GM18873 (cell line): ENCODE results near the gene SUSD1.

Experiments
- ATAC-seq: cut with Tn5 transposase; IDR thresholded peaks from one replicate; pipeline ENCODE4 v1.9.1; 2021; ENCODE audit warnings: mild to moderate bottlenecking, moderate library complexity, moderate number of reproducible peaks; ENCODE audit not compliant: unreplicated experiment, low FRiP score

SUSD1 gene

DNA sequence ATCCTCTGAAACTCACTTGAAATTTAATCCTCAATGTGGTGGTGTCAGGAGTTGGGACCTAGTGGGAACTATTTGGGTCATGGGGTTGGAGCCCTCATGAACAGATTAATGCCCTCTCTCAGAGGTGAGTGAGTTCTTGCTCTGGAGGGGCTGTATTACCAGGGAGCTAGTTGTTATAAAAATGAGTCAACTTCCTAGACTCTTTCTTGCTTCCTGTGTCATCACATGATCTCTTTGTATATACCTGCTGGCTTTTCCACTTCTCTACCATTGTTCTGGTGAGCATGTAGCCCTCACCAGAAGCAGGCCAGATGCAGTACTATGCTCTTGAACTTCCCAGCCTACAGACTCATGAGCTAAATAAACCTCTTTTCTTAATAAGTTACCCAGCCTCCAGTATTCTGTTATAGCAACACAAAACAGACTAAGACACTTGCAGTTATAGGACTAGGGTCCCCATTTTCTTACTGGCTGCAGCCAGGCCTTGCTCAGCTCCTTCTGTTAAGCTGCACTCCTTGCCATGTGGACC, 127.5 kb downstream of the SUSD1 start:
- no peak for ATAC-seq

DNA sequence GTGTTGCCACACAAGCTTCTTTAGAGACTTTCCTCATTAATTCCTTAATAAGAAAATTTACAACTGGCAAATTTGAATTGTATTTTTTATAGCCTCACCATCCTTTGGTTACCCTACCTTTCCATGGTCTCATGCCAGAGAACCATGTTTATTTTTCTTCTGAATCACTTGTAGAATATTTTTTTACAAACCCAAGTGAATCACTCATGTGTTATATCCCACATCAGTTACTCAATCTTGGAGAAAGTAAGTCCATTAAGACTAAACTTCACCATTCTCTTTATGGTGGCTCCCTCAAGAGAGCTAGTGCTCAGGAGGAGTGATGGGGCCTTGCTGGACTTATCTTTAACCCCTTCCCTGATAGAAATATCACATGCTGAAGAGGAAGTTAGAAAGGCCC, 128.9 kb downstream of the SUSD1 start:
- ATAC-seq, result no peak

DNA sequence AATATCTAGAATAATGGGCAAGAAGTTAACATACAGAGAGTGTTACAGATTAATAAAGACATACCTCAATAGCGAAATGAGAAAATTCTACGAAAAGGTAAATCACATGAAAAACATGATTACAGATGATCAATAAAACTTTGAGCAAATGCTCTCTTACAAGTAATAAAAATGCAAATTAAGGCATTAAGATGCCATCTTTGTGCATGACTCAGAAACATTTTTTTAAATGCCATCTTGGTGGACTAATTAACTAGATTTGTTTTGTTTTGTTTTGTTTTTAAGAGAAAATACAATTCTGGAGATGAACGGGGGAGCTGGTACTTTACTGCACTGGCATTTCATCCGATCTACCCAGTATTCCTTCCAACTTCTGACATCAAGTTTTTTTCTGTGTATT, 130.2 kb downstream of the SUSD1 start:
- ATAC-seq, result no peak

DNA sequence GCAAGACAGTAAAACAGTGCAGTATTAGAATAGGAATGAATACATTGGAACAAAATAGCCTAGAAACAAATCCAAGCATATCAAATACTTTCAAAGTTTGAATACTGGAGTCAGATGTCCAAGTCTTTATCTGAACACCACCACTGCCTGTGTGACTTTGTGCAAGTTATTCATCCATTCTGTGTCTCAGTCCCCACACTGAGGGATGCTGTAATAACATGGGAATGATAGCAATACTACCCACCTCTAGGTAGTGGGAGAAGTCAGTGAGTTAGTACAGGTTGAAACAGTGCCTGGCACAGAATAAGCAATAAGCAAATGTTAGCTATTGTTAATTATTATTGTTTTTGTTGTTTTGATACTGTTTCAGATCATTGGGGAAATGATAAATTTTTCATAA, 130.9 kb downstream of the SUSD1 start:
- no peak for ATAC-seq

DNA sequence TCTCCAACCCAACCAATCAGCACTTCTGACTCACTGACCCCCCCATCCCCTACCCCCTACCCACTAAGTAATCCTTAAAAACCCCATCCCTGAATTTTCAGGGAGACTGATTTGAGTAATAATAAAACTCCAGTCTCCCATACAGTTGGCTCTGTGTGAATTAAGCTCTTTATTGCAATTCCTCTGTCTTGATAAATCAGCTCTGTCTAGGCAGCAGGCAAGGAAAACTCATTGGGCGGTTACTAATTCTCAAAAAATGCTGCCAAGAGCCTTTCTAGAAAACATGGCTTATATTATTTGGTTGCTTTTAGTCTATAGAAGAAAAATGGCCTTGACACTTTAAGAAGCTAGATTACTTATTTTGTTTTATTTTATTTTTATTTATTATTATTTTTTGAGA, 131.7 kb downstream of the SUSD1 start:
- no peak for ATAC-seq

DNA sequence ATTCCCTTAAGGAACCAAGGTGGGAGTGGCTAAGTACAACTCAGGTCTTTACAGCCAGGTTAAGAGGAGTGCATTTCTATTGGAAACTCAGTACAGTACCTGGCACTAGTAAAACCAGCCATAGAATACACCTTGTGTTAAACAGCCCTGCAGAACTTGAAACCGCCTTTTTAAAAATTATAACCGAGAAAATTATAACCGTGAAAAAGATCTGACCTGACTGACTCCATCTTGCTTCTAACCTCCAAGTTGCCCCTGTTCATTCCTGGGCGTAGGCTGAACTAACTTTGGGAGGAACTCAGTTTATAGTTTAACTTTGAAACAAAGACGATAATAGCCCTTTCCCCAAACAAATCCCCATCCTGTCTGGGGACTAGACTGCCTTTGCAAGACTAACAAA, 132.3 kb downstream of the SUSD1 start:
- ATAC-seq, result no peak

DNA sequence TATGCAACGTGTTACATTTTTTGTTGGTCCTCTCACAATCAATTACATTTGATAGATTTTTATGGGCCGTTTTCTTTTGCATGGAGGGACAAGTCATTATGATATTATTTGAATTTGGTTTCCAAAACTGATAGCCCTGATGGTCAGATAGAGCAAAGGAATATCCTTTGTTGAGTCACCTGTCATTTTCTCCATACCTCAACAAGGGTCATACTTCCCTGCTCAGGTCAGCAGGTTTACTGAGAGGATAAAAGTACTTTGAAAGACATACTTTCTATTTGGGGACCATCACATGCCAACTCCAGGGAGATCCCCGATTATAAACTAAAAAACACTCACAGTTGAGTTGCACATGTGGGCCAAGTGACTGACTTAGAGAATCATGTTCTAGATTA, 132.9 kb downstream of the SUSD1 start:
- no peak for ATAC-seq

DNA sequence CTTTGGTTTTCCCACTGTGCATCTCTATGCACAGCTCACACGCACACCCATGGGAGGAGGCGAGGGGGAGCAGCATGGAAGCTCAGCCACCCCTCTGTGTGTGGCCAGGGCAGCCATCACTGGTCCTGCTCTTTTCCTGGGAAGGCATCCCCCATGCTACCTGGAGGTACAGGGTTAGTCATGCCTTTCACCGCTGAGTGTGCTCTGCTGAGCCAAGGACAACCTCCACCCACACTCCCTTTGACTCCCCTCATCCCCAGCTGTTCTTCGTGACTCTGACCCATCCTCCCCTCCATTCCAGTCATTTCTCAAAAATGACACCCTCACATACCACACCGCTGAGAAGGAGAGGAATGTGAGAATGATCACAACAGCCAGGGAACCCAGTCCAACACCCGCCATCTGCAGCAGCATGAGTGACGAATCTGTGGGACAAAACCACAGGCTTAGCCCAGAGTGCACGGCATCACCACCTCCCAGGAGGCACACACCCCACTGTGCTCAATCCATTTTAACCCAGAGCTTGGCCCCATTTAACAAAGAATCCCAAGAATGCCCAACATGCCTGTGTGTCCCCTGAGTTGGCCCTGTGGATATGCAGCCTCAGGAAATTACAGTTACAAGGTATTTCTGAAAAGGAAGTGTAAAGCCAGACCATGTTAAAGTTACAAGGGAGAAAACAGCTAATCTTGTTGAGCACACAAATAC, 133.4 kb downstream of the SUSD1 start:
- ATAC-seq, result no peak

DNA sequence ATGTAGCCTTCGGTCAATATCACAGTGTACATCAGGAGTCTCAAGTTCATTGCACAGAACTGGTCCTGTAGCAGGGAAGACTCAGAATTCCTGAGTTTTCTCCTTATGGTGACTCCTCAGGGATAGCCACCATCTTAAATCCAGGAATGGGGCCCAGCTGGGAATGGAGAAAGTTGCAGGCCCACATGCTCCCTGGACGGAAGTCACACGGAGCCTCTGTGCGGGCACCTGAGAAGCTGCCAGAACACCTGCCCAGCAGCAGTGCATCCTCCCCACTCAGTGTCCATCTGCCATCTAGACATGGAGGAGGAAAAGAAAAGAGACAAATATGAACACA, 133.9 kb downstream of the SUSD1 start:
- ATAC-seq, result no peak

DNA sequence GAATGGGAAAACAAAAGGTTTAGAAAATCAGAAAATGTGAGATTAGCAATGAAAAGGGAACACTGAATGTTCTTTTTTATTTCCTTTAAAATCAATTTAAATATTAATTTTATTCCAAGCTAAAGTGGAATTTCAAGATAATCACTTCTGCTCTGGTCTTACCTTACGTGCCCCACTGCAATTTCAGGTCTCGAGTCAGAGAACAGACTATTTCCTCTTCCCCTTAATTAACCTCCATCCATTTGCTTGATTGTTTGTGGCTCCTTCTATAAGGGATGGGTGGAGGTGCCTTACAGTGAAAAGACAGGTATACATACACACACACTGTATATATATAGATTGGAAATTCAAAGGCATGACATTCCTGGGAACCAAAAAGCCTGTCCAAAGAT, 137.1 kb downstream of the SUSD1 start:
- ATAC-seq, result no peak

DNA sequence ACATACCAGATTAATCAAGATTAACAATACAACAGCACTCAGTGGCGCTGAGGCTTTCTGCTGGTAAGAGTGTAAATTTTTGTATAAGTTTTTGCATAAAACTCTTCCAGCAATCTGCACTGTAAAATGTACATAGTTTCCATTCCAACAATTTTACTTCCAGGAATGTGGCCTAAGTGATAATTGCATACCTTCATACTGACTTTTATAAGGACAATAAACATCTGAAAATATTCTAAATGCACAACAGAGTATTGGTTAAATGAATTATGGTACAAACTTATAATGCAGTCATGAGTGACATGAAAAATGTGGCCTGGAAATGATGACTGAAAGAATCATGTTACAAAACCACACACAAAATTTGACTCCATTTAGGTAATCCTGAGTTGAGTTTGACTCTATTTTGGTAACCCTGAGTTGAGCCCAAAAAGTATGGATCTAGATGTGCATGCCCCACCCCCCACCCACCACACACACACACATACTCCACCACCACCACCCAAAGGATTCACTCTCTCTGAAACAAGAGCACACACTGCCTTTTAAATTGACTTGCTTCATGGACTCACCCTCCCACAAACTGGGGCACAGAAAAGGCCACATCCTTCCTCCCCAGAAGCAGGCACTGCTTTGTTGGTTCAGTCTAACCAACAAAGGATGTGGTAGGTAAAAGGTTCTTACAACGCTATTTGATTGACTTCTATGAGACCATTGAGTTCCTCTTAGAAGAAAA, 137.6 kb downstream of the SUSD1 start:
- ATAC-seq, result peak; percentile 48

DNA sequence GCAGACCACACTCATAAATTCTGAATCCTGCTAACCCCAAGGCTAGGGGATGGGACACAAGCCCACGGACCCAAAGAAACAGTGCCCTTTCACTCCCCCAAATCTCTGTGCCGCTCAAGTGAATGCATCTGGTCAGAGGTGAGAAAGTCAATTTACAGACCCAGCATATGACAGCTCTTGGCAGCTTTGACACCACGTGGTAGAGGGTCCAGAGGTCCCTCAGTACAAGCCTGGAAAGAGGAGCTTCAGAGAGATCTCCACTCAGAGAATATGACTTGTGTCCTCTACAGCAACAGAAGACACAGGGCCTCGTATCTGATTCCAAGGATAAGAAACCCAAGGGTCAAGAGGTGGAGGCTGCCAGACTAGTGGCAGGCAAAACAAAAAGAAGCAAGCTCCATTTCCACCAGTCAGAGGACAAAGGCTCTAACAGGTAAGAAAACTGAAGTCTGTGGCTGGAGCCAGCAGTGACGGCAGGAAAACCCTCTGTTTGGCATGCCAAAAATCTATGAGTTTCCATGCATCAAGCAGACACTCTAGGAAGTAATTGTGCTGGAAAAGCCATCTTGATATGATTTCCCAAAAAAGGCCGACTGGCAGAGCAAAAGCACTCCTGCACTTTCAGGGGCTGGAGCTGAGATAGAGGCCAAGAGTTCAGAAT, 139.8 kb downstream of the SUSD1 start:
- no peak for ATAC-seq

DNA sequence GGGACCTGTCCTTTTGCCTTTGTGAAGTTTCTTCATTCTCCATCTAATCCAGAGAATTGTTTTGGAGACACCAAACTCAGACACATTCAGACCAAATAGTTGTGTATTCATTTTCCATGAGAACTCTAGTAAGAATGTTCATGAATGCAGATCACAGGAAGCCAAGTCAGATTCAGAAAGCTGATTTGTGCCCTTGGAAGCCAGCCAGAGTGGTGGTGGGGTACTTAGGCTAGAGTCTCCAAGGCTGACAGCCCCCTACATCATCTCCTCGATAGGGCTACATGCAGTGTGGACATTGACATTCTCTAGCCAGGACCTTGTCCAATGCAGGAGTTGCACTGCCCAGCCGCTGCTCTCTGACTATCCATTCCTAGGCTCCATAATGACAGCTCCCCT, 140.9 kb downstream of the SUSD1 start:
- ATAC-seq, result no peak

DNA sequence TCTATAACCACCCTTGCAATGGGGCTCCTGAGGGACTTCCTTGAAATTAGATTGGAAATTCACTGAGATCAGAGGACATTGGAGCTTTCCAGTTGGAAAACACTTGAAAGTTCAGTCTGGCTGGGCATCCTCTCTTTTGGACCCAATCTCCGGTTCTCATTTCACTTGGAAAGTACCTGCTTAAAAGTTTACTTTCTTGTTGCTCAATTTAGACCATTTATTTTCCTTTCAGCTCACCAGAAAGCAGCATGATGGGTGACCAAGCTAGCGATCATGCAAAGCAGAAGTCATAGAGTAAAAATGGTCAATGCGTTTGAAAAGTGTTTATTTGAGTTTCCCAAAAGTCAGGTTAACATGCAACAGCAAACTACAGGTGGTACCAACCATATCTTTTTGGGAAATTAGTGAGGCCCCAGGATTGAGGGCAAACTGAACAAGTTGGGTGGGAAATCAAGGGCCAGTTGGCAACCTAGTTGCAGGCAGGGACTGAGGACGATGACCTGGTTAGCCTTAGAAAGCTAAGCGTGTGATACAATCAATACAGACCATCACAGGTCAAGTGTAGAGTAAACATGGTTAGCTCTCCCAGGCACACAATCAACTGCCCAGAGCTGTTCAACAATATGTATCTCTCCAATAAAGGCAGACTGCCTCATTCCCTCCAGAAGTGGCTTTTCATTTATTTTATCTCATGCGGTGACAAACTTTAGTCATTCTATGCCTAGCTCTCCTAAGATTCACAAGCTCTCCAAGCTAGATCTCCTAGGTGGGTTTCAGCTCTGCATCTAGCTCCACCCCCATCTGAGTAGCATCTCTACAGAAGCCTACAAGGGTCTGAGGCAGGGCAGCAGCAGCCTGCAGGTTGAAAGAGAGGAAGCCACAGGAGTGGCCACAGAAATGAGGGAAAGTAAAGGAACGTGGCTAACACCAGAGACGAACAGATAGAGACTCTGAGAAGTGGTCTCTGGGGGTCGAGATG, 141.6 kb downstream of the SUSD1 start:
- ATAC-seq, result no peak

DNA sequence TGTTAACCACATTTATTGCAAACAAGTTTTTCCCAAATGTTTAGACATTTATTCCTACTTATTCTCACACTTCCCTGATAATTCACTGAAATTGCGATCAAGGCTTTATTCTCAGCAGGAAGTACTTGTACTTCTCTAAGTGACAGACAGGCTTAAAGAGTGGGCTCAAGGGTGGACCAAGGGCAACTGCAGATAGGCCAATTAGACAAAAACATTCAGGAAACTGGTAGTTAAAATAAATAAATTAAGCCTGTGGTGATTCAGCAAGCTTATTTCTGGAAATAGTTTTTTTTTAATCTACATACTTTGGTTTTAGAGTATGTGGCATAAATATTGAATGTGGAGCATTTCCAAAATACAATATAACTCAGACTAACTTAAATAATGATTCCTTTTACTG, 142.4 kb downstream of the SUSD1 start:
- ATAC-seq, result no peak

DNA sequence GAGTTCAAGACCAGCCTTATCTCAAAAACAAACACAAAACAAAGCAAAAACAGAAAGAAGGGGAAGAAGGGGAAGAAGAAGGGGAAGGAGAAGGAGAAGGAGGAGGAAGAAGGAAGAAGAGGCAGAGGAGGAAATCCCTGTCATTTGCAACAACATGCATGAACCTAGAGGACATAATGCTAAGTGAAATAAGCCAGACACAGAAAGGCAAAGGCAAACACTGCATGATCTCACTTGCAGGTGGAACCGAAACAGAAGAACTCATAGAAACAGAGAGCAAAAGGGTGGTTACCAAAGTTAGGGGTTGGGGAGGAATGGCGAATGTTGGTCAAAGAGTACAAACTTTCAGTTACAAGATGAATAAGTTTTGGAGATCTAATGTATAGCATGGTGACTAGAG, 143.1 kb downstream of the SUSD1 start:
- peak; percentile 50 for ATAC-seq

DNA sequence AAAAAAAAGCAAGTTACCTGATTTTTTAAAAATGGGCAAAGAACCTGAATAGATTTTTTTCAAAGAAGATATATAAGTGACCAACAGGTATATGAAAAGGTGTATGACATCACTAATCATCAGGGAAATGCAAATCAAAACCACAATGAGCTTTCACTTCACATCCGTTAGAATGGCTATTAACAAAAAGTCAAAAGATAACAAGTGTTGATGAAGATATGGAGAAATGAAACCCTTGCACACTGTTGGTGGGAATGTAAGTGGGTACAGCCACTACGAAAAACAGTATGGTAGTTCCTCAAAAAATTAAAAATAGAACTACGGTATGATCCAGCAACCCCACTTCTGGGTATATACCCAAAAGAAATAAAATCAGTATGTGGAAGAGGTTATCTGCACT, 143.7 kb downstream of the SUSD1 start:
- ATAC-seq, result no peak

DNA sequence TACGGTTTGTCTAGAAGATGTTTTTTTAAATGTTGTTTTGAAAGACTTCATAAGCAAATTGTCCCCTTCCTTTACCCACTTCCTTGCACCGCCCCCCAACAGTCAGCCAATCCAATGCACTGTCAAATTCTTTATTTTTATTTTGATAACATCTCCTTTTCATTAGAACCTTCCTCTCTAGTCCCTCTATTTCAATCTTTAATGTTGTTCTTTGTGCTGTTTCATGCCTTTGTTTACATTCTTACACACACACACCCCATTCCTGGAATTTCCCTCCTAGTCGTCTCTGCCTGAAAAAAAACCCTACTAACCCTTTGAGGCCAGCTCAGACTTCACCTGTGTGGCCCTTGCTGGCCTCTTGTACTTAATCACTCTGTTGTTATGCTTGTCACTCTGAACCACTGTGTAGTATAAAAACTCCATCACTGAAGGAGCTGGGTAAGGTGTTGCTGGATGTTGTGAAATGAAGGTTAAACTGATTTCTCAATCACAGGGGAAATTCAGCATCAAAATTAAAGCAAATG, 145.1 kb downstream of the SUSD1 start:
- no peak for ATAC-seq

DNA sequence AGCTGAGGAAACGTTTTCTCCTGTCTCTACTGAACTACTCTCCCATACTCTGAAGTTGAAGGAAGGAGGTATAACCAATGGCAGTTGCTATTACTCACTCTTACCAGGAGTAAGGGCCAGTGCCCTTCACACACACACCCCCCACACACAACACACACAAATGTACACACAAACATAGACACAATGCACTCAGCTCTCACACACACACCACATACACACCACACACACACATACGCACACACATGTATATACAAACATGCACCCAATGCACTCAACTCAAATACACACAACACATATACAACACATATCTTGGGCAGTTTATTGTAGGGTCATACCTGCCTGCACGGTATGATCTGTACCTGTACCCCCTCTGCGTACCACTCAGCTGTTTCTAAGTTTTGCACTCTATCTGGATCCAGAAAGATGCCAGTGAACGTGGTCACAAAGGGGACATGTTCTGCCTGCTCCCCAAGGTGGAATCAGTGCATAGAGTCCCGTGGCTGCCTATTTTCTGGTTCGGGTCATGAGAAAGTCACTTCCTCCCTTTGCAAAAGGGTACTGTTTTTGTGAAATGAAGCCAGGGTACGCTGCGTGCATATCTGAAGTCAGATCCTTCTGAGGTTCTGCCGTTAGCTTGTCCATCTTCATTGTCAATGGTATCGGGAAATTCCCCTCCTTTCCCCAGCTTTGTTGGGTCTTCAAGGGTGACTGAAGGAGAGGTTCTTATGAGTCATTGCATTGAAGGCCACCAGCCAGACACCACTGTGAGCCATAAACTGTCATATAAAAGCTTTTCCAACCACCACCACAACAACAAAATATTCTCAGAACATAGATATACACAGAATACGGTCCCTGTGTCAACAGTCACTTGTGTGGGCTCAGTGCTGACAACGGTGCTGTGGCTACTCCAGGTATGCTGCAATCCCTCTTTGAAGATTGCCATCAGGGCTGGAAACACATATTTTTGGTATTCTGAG, 146.6 kb downstream of the SUSD1 start:
- ATAC-seq, result peak; percentile 42
